Activated CD8-positive, alpha-beta memory T cell treated with anti-CD3 and anti-CD28 coated beads, Interleukin-2, amount 50 U/mL, for 1 hour (primary cell): Measurements from ENCODE around the gene VSTM1.

ENCODE experiments used
- DNase-seq: peaks from one replicate; pipeline ENCODE4 v3.0.0-alpha.2; 2020; ENCODE audit errors: extremely low read depth

VSTM1 gene

GRCh38 chr19:54011507-54012211 is 52.0 kb downstream of the VSTM1 start:
- no peak for DNase-seq

- no peak for DNase-seq
Measured at GRCh38 chr19:54010474-54010873, 53.2 kb downstream of the VSTM1 start.

- no peak for DNase-seq
Measured at GRCh38 chr19:54009440-54009839, 54.3 kb downstream of the VSTM1 start.

- no peak for DNase-seq
Measured at GRCh38 chr19:54002495-54003315, 61.0 kb downstream of the VSTM1 start.

- DNase-seq, result no peak
Measured at GRCh38 chr19:54001496-54001895, 62.2 kb downstream of the VSTM1 start.

- DNase-seq, result no peak
Measured at GRCh38 chr19:53999694-54000093, 64.0 kb downstream of the VSTM1 start.

- DNase-seq, result no peak
Measured at GRCh38 chr19:53998223-53998622, 65.5 kb downstream of the VSTM1 start.

GRCh38 chr19:53994811-53995210 is 68.9 kb downstream of the VSTM1 start:
- no peak for DNase-seq

- no peak for DNase-seq
Measured at GRCh38 chr19:53993448-53993847, 70.2 kb downstream of the VSTM1 start.

GRCh38 chr19:53992815-53993214 is 70.9 kb downstream of the VSTM1 start:
- DNase-seq, result no peak

GRCh38 chr19:53992211-53992610 is 71.5 kb downstream of the VSTM1 start:
- DNase-seq, result no peak

GRCh38 chr19:53991224-53992113 is 72.2 kb downstream of the VSTM1 start, which contains the start of gene CACNG6:
Gene CACNG6 (plus strand): TSS chr19:53991637. CDS start chr19:53992878, 1,241 bp downstream.
- no peak for DNase-seq
